Liver (tissue), 3 donors: ENCODE data around the gene TOLLIP.

Experiments
- JUND ChIP-seq, 2 donors: IDR thresholded peaks; 2 replicates each; pipeline ENCODE4 v1.6.1; 2016; ENCODE audit warnings: antibody characterized with exemption in 2 of 2
- NR2F2 ChIP-seq: IDR thresholded peaks from 2 replicates; pipeline ENCODE4 v1.6.1; 2016; ENCODE audit warnings: antibody characterized with exemption
- TAF1 ChIP-seq: conservative IDR thresholded peaks from 2 replicates; pipeline ENCODE4 v1.6.1; 2016; ENCODE audit warnings: antibody characterized with exemption, mild to moderate bottlenecking
- TF ChIP-seq, protein P1 (sequence below): fragments of 150-350 bp; IDR thresholded peaks from 2 replicates; pipeline ENCODE4 v1.5.1; 2017; ENCODE audit warnings: improper control_type of control experiment, low read depth, low read length; ENCODE audit not compliant: missing input control
- TF ChIP-seq, protein P2 (sequence below): IDR thresholded peaks from 2 replicates; pipeline ENCODE4 v1.6.1; 2016; ENCODE audit warnings: antibody characterized with exemption, mild to moderate bottlenecking
- TF ChIP-seq, protein P3 (sequence below): IDR thresholded peaks from 2 replicates; pipeline ENCODE4 v1.6.1; 2016; ENCODE audit warnings: antibody characterized with exemption
- donor health status: healthy.
- donor health status: healthy.

DNA sequence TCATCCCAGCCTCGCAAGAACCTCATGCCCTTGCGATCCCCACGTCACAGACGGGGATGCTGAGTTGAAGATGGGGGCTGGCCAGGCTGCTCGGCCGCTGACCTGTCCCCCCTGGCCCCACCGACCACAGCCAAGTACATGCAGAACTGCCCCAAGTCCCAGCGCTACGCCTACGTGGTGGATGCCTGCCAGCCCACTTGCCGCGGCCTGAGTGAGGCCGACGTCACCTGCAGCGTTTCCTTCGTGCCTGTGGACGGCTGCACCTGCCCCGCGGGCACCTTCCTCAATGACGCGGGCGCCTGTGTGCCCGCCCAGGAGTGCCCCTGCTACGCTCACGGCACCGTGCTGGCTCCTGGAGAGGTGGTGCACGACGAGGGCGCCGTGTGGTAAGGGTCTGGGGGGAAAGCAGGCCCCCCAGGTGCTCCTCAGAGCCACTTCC lies 76.5 kb downstream of the TOLLIP start:
- TF ChIP-seq, protein P1, sequence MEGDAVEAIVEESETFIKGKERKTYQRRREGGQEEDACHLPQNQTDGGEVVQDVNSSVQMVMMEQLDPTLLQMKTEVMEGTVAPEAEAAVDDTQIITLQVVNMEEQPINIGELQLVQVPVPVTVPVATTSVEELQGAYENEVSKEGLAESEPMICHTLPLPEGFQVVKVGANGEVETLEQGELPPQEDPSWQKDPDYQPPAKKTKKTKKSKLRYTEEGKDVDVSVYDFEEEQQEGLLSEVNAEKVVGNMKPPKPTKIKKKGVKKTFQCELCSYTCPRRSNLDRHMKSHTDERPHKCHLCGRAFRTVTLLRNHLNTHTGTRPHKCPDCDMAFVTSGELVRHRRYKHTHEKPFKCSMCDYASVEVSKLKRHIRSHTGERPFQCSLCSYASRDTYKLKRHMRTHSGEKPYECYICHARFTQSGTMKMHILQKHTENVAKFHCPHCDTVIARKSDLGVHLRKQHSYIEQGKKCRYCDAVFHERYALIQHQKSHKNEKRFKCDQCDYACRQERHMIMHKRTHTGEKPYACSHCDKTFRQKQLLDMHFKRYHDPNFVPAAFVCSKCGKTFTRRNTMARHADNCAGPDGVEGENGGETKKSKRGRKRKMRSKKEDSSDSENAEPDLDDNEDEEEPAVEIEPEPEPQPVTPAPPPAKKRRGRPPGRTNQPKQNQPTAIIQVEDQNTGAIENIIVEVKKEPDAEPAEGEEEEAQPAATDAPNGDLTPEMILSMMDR = no peak
- TF ChIP-seq NR2F2 (no peak), TAF1 (no peak), JUND (IDR thresholded peaks at IDR 0.05) (no peak)
- TF ChIP-seq, protein P2, sequence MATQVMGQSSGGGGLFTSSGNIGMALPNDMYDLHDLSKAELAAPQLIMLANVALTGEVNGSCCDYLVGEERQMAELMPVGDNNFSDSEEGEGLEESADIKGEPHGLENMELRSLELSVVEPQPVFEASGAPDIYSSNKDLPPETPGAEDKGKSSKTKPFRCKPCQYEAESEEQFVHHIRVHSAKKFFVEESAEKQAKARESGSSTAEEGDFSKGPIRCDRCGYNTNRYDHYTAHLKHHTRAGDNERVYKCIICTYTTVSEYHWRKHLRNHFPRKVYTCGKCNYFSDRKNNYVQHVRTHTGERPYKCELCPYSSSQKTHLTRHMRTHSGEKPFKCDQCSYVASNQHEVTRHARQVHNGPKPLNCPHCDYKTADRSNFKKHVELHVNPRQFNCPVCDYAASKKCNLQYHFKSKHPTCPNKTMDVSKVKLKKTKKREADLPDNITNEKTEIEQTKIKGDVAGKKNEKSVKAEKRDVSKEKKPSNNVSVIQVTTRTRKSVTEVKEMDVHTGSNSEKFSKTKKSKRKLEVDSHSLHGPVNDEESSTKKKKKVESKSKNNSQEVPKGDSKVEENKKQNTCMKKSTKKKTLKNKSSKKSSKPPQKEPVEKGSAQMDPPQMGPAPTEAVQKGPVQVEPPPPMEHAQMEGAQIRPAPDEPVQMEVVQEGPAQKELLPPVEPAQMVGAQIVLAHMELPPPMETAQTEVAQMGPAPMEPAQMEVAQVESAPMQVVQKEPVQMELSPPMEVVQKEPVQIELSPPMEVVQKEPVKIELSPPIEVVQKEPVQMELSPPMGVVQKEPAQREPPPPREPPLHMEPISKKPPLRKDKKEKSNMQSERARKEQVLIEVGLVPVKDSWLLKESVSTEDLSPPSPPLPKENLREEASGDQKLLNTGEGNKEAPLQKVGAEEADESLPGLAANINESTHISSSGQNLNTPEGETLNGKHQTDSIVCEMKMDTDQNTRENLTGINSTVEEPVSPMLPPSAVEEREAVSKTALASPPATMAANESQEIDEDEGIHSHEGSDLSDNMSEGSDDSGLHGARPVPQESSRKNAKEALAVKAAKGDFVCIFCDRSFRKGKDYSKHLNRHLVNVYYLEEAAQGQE = no peak
- TF ChIP-seq, protein P3, sequence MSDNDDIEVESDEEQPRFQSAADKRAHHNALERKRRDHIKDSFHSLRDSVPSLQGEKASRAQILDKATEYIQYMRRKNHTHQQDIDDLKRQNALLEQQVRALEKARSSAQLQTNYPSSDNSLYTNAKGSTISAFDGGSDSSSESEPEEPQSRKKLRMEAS = no peak
